ENCODE data around the gene GPX3.

GPX3 gene

DNA sequence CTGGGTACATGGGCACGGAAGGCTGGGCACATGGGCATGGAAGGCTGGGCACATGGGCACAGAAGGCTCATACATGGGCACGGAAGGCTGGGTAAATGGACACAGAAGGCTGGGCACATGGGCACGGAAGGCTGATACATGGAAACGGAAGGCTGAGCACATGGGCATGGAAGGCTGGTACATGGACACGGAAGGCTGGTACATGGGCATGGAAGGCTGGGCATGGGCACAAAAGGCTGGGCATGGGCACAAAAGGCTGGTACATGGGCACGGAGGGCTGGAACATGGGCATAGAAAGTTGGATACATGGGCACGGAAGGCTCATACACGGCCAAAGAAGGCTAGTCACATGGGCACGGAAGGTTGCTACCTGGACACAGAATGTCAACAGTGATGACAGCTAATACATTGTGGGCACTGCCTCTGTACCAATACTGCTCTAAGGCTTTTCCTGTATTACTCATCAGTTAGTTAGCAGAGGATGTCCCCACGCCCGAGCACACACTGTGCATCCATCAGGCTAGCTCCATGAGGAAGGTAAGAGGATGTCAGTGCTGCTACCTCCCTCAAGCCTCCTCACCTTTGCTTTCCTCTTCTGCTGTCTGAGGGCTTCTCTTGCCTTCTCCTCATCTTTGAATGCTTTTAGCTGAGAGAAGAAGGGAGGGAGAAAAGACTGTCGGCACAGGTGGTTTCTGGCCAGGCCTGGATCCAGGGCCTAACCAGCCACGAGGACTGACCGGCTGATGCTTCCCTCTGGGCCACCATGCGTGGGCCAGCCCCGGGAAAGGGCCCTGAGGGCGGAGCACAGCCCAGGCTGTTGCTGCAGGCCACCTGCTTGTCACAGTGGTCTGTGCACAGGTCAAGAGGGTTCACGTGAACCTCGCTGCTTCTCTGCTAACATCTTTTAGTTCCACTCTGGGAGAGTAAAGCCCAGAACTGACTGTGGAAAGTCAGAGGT lies 14.3 kb downstream of the GPX3 start:
- no peak for DNase-seq (ENCODE audit: low read depth)

- no peak for DNase-seq (ENCODE audit: low read depth)
Measured at GRCh38 chr5:151036556-151036955, 16.2 kb downstream of the GPX3 start.

DNA sequence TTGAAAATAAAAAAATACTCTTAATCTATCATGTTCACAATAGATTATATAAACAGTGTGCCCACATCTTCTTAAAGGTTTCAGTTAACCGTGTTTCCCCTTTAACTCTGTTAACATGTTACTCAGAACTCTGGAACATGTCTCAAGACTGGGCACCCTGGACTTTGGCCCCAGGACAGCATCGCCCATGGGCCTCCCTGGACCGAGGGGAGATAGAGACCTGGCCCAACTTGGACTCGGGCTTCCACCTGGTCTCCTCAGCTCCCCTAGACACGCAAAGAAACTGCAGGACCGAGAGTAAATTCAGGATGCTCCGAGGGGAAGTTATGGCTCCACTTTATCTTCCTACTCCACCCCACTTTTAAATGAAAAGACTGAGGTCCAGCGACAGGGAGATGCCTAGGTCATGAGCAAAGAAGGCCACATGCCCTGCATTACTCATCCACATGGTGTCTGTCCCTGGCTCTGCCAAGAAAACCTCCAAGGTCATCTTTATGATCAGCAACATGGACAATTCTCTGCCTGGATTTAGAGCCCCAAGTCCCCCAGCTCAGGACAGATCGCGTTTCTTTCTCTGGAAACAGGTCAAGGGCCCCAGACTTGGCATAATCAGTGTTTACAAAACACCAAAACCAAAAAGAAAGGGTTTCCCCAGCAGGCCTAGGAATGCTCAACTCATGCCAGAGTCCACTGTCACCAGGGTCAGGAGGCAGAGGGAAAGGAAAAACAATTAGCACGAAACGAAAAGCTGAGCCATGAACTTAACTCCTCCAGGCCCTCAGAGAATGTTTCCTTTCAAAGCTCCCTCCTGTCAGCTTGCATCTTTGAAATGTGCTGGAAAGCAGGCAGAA lies 17.4 kb downstream of the GPX3 start:
- DNase-seq (ENCODE audit: low read depth) = no peak

- DNase-seq (ENCODE audit: low read depth) = no peak
Measured at GRCh38 chr5:151038412-151038745, 18.0 kb downstream of the GPX3 start.

- no peak for DNase-seq (ENCODE audit: low read depth)
Measured at GRCh38 chr5:151038801-151039238, 18.4 kb downstream of the GPX3 start.

- DNase-seq (ENCODE audit: low read depth) = no peak
Measured at GRCh38 chr5:151039665-151040064, 19.3 kb downstream of the GPX3 start.

DNA sequence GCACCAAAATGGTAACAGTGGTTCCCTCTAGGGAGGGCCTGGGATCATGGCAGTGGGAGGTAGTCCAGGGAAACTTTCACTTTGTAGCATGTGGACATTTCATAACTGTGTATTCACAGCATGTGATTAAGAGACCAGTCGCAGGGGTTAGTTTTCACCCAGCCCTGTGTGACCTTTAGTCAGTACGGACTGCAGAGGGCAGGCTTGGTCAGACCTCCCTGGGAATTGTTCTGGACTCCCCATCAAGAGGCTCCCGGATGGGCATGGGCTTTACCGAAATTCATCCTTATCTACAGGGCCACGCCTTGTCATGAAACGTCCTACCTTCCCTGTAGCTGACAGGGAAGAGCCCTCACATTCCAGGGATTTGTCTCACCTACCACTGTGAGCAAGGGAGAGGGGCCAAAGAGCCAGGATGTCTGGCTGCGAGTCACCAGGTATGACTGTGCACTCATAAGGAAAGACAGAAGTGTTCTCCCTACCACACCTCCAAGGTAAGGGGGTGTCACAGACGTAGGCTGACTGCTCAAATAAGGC lies 19.9 kb downstream of the GPX3 start:
- no peak for DNase-seq (ENCODE audit: low read depth)

GRCh38 chr5:151041577-151042268 lies 21.3 kb downstream of the GPX3 start:
- DNase-seq (ENCODE audit: low read depth) = no peak

GRCh38 chr5:151042453-151043093 lies 22.2 kb downstream of the GPX3 start:
- no peak for DNase-seq (ENCODE audit: low read depth)

DNA sequence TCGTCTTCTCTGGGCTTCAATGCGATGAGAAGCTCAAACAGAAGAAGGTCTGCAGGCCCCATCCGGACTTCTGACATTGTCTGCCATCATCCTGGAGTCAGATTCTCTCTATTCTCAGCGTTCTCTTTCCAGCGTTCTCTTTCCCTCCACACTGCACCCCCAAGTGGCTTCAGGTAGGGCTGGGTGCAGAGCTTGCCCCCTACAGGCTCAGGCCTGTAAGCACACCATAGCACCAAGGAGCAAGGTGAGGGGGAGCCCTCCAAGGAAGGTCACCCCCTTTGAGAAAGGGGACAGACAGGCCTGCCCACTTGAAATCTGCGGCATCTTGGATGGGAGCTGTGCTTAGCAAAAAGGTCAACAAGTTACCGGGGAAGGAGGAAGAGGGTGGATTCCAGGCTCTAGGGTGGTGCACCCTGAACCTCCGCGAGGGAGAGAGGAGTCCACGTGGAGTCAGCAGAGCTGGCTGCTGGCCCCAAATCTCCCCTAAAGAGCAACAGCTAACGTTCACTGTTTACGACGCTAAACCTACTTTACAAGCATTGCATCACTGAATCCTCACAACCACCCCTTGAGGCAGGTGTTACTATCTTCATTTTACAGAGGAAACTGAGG lies 27.5 kb downstream of the GPX3 start:
- no peak for DNase-seq (ENCODE audit: low read depth)

GRCh38 chr5:151048526-151048925 lies 28.1 kb downstream of the GPX3 start:
- DNase-seq (ENCODE audit: low read depth) = no peak

DNA sequence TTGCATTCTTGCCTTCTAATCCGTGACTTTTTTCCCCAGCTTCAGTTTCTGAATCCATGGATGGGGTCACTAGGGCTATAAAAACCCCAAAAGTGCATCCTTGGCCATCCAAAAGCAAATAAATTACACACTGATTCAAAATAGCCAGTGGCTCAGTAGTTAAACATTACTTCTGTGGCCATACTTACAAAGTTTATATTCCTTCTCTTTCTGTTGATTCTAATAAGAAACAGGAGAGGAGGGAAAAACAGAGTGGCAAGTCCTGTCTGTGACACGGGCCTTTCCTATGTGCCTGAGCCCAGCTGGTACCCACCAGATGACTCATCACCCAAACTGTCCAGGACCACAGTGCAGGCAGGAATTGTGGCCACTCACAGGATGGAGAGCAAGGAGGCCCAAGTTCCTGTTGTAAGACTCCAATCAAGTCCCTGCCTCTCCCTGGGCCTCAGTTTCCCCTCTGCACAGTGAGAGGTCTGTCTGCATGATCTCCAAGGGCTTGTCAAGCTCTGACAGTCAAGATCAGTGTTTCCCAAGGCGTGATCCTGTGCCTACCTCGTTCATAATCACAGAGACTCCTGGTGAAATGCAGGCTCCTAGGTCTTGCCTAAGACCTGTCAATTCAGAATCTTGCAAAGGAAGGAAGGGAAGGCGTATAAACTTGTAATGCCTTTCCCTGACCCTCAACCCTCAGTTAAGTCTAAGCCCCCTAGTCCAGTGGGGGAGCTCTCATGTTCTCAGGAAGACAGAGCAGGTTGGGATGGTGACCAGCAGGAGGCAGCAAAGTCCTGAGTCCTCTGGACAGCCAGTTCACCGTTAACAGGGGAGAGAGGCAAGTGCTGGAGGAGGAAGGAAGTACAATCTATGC lies 30.9 kb downstream of the GPX3 start:
- peak; percentile 16 for DNase-seq (ENCODE audit: low read depth)

- DNase-seq (ENCODE audit: low read depth) = no peak
Measured at GRCh38 chr5:151051931-151052608, 31.7 kb downstream of the GPX3 start.

GRCh38 chr5:151052836-151053235 lies 32.4 kb downstream of the GPX3 start:
- no peak for DNase-seq (ENCODE audit: low read depth)

- no peak for DNase-seq (ENCODE audit: low read depth)
Measured at GRCh38 chr5:151053796-151054462, 33.5 kb downstream of the GPX3 start.

GRCh38 chr5:151054709-151055108 lies 34.3 kb downstream of the GPX3 start:
- DNase-seq (ENCODE audit: low read depth) = no peak

DNA sequence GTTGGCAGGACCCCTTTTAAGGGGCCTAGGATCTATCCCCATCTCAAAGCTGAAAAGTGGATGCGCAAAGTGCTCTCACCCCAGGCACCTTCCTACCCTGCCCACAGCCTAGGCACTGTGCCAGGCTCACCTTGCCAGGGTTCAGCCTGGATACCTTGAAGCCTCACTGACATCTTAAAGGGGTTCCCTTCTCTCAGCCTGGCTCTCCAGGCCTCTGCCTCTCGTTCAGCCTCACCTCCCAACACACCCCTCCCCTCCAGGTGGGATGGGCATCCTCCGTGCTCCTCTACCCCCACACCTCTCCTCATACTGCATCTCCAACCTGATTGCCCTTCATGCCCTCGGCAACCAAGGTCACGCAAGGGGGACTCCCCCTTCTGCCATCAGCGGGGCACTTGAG lies 34.9 kb downstream of the GPX3 start:
- no peak for DNase-seq (ENCODE audit: low read depth)

DNA sequence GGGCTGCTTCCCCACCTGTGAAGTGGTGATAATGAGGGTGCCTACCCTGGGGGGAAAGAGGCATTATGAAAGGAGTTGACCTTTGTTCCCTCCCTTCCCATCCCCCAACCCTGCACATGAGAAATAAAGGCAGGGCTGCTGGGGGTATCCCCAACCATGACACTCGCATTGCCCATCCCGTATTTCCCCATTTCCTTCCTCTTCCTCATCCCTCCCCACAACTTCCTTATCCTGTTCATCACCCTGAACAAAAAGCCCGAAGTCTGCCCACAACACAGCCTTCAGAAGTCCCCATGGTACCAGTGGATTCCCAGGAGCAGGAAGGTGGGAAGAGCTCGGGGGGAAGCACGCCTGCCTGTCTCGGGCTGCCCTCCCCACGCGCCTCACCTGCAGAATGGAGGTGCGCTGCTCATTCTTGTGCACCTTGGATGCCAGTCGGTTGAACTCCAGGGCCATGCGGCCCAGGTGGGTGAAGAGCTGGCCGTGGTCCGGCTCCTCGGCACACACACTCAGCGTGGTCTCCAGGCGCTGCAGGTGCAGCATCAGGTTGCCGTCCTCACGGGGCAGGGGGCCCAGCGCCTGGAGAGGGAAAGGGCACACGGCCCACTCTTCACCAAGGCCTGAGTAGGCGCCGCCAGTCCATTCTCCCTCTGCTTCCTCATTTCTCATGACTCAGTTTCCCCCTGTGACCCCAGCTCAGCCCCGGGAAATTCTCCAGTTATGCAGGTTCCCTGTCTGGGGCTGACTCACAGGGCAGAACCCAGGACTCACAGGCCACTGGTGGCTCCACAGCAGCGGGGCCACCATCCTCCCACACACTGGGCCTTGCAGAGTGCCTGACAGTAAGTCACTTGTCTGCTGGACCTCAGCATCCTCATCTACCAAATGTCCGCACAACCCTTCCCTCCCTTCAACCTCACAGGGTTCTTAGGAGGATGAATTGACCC lies 36.3 kb downstream of the GPX3 start:
- no peak for DNase-seq (ENCODE audit: low read depth)
